ENCODE data around the gene FRMD5.

Gene FRMD5

GRCh38 chr15:43901495-43901894 lies 293.6 kb downstream of the FRMD5 start:
- TF ChIP-seq REST (IDR thresholded peaks at IDR 0.05; ENCODE audit: insufficient read depth in 1 of 2, low read depth in 2 of 2, low read length in 2 of 2) (no peak), POLR2AphosphoS5 (IDR thresholded peaks at IDR 0.05; ENCODE audit: low read depth, low read length) (no peak), TAF1 (IDR thresholded peaks at IDR 0.05; ENCODE audit: borderline replicate concordance, insufficient read depth, low read length) (no peak), SIN3A (IDR thresholded peaks at IDR 0.05; ENCODE audit: borderline replicate concordance, insufficient read depth, low read length) (no peak), FOXP2 (optimal IDR thresholded peaks at IDR 0.05; ENCODE audit: borderline replicate concordance, extremely low read depth, extremely low read length, insufficient read depth) (no peak)

GRCh38 chr15:43900996-43901395 lies 294.1 kb downstream of the FRMD5 start:
- TF ChIP-seq TAF1 (IDR thresholded peaks at IDR 0.05; ENCODE audit: borderline replicate concordance, insufficient read depth, low read length) (no peak), SIN3A (IDR thresholded peaks at IDR 0.05; ENCODE audit: borderline replicate concordance, insufficient read depth, low read length) (no peak), POLR2AphosphoS5 (IDR thresholded peaks at IDR 0.05; ENCODE audit: low read depth, low read length) (no peak), FOXP2 (optimal IDR thresholded peaks at IDR 0.05; ENCODE audit: borderline replicate concordance, extremely low read depth, extremely low read length, insufficient read depth) (no peak), REST (IDR thresholded peaks at IDR 0.05; ENCODE audit: insufficient read depth in 1 of 2, low read depth in 2 of 2, low read length in 2 of 2) (no peak)

- TF ChIP-seq SIN3A (IDR thresholded peaks at IDR 0.05; ENCODE audit: borderline replicate concordance, insufficient read depth, low read length) (no peak), POLR2AphosphoS5 (IDR thresholded peaks at IDR 0.05; ENCODE audit: low read depth, low read length) (no peak)
These were observed 295.1 kb downstream of the FRMD5 start for GRCh38 chr15:43899928-43900327.

GRCh38 chr15:43898891-43899290 lies 296.2 kb downstream of the FRMD5 start:
- TF ChIP-seq POLR2AphosphoS5 (IDR thresholded peaks at IDR 0.05; ENCODE audit: low read depth, low read length) (no peak), TAF1 (IDR thresholded peaks at IDR 0.05; ENCODE audit: borderline replicate concordance, insufficient read depth, low read length) (no peak), SIN3A (IDR thresholded peaks at IDR 0.05; ENCODE audit: borderline replicate concordance, insufficient read depth, low read length) (no peak), REST (IDR thresholded peaks at IDR 0.05; ENCODE audit: insufficient read depth in 1 of 2, low read depth in 2 of 2, low read length in 2 of 2) (no peak), FOXP2 (optimal IDR thresholded peaks at IDR 0.05; ENCODE audit: borderline replicate concordance, extremely low read depth, extremely low read length, insufficient read depth) (no peak)

GRCh38 chr15:43896543-43896942 lies 298.5 kb downstream of the FRMD5 start:
- TF ChIP-seq REST (IDR thresholded peaks at IDR 0.05; ENCODE audit: insufficient read depth in 1 of 2, low read depth in 2 of 2, low read length in 2 of 2) (no peak), FOXP2 (optimal IDR thresholded peaks at IDR 0.05; ENCODE audit: borderline replicate concordance, extremely low read depth, extremely low read length, insufficient read depth) (no peak), TAF1 (IDR thresholded peaks at IDR 0.05; ENCODE audit: borderline replicate concordance, insufficient read depth, low read length) (no peak), POLR2AphosphoS5 (IDR thresholded peaks at IDR 0.05; ENCODE audit: low read depth, low read length) (no peak), SIN3A (IDR thresholded peaks at IDR 0.05; ENCODE audit: borderline replicate concordance, insufficient read depth, low read length) (no peak)

All from PFSK-1 (cell line).